A549 (cell line): ENCODE results near the gene TYW1B.
"Not testable (repeated sequence)": the region's sequence is repeated elsewhere in the genome, so short reads cannot be mapped to it uniquely, and the experiment has no call there.

Experiments
- EHMT2 ChIP-seq: fragments of 200-600 bp; sonication (generic); IDR thresholded peaks from 2 replicates; pipeline ENCODE4 v1.6.1; 2016; ENCODE audit warnings: antibody characterized with exemption, low read depth, mild to moderate bottlenecking, moderate library complexity
- KDM1A ChIP-seq: fragments of 200-600 bp; sonication (generic); IDR thresholded peaks from 2 replicates; pipeline ENCODE4 v1.6.1; 2016; ENCODE audit warnings: low read depth, mild to moderate bottlenecking
- POLR2A ChIP-seq: IDR thresholded peaks from 2 replicates; pipeline ENCODE4 v1.6.1; 2012; ENCODE audit warnings: mild to moderate bottlenecking, low read length
- RAD21 ChIP-seq, 2 experiments: fragments of >200 bp in 1 of 2; sonication (Bioruptor Twin) in 1 of 2; formaldehyde crosslinking in 1 of 2; IDR thresholded peaks in 1 of 2; conservative IDR thresholded peaks in 1 of 2; 2 replicates in 1 of 2; 3 replicates in 1 of 2; pipeline ENCODE4 v1.6.1; 2012 to 2018; ENCODE audit warnings: inconsistent platforms in 1 of 2
- SMC3 ChIP-seq: fragments of >200 bp; sonication (Bioruptor Twin); formaldehyde crosslinking; IDR thresholded peaks from 3 replicates; pipeline ENCODE4 v1.6.1; 2018; ENCODE audit warnings: inconsistent platforms
- TFCP2L1 ChIP-seq: fragments of 250-450 bp; sonication (Bioruptor Pico); IDR thresholded peaks from 2 replicates; pipeline ENCODE4 v1.5.0; 2021; ENCODE audit warnings: mild to moderate bottlenecking
- TF ChIP-seq, protein P1 (sequence below): fragments of >200 bp; sonication (Bioruptor Twin); formaldehyde crosslinking; IDR thresholded peaks from 3 replicates; pipeline ENCODE4 v1.5.1; 2016
- TF ChIP-seq, protein P2 (sequence below): fragments of 200-600 bp; sonication (generic); IDR thresholded peaks from 2 replicates; pipeline ENCODE4 v1.6.1; 2016; ENCODE audit warnings: antibody characterized with exemption, mild to moderate bottlenecking, moderate library complexity
- TF ChIP-seq, protein P3 (sequence below): fragments of 450-650 bp; IDR thresholded peaks from 2 replicates; pipeline ENCODE4 v1.6.1; 2014; ENCODE audit warnings: antibody characterized with exemption

DNA sequence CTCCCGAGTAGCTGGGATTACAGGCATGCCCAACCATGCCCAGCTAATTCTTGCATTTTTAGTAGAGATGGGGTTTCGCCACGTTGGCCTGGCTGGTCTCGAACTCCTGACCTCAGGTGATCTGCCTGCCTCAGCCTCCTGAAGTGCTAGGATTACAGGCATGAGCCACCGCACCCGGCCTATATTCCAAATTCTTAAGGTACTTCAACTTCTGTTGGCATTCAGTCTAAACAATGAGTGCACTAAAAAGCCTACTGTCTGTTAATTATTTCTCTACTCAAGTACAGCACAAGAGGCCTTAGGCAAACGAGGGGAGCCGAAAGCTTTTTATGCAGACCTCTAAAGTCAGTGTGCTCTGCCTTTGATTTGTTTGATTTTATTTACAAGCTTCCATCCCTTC lies 243.4 kb downstream of the TYW1B start:
- TF ChIP-seq RAD21 (conservative IDR thresholded peaks at IDR 0.05 in 1 of 2, IDR thresholded peaks at IDR 0.05 in 1 of 2); POLR2A; EHMT2; KDM1A; TFCP2L1 (CRISPR knock-in tag); SMC3: not testable (repeated sequence)
- TF ChIP-seq, protein P1, sequence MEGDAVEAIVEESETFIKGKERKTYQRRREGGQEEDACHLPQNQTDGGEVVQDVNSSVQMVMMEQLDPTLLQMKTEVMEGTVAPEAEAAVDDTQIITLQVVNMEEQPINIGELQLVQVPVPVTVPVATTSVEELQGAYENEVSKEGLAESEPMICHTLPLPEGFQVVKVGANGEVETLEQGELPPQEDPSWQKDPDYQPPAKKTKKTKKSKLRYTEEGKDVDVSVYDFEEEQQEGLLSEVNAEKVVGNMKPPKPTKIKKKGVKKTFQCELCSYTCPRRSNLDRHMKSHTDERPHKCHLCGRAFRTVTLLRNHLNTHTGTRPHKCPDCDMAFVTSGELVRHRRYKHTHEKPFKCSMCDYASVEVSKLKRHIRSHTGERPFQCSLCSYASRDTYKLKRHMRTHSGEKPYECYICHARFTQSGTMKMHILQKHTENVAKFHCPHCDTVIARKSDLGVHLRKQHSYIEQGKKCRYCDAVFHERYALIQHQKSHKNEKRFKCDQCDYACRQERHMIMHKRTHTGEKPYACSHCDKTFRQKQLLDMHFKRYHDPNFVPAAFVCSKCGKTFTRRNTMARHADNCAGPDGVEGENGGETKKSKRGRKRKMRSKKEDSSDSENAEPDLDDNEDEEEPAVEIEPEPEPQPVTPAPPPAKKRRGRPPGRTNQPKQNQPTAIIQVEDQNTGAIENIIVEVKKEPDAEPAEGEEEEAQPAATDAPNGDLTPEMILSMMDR = not testable (repeated sequence)
- TF ChIP-seq, protein P2, sequence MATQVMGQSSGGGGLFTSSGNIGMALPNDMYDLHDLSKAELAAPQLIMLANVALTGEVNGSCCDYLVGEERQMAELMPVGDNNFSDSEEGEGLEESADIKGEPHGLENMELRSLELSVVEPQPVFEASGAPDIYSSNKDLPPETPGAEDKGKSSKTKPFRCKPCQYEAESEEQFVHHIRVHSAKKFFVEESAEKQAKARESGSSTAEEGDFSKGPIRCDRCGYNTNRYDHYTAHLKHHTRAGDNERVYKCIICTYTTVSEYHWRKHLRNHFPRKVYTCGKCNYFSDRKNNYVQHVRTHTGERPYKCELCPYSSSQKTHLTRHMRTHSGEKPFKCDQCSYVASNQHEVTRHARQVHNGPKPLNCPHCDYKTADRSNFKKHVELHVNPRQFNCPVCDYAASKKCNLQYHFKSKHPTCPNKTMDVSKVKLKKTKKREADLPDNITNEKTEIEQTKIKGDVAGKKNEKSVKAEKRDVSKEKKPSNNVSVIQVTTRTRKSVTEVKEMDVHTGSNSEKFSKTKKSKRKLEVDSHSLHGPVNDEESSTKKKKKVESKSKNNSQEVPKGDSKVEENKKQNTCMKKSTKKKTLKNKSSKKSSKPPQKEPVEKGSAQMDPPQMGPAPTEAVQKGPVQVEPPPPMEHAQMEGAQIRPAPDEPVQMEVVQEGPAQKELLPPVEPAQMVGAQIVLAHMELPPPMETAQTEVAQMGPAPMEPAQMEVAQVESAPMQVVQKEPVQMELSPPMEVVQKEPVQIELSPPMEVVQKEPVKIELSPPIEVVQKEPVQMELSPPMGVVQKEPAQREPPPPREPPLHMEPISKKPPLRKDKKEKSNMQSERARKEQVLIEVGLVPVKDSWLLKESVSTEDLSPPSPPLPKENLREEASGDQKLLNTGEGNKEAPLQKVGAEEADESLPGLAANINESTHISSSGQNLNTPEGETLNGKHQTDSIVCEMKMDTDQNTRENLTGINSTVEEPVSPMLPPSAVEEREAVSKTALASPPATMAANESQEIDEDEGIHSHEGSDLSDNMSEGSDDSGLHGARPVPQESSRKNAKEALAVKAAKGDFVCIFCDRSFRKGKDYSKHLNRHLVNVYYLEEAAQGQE = not testable (repeated sequence)
- TF ChIP-seq, protein P3, sequence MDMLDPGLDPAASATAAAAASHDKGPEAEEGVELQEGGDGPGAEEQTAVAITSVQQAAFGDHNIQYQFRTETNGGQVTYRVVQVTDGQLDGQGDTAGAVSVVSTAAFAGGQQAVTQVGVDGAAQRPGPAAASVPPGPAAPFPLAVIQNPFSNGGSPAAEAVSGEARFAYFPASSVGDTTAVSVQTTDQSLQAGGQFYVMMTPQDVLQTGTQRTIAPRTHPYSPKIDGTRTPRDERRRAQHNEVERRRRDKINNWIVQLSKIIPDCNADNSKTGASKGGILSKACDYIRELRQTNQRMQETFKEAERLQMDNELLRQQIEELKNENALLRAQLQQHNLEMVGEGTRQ = not testable (repeated sequence)
